Measurements from ENCODE around the gene JPH3. TPM values are rescaled to one million over a fixed set of nuclear protein-coding genes. Genes with fewer than 3 reads are reported as not detected.

JPH3 gene
- total and polyA plus RNA-seq, 10 of the 15 experiments (the other 5 are each of a cell fraction or from before 2014, with no cell fraction given): 0.05 TPM; not detected in 9

- 95% methylated on average over 12 of the region's 12 CpGs for WGBS (ENCODE audit: insufficient coverage, insufficient replicate concordance, low lambda C conversion rate, missing lambda C conversion rate)
- ATAC-seq: no peak
- Histone ChIP-seq H3K27ac (ENCODE audit: control insufficient read depth, insufficient read depth) (no peak overlapping the region), H2AFZ (ENCODE audit: control insufficient read depth, low read depth, low read length) (no peak overlapping the region), H4K20me1 (ENCODE audit: control insufficient read depth, insufficient read depth) (no peaks in the 10 kb centered on the region), H3K79me2 (ENCODE audit: control insufficient read depth, insufficient read depth, low read length) (no peaks in the 10 kb centered on the region), H3K9ac (ENCODE audit: control insufficient read depth, insufficient read depth, low read length) (no peak overlapping the region), H3K9me3 (replicated peaks; ENCODE audit: control insufficient read depth, insufficient read depth, low read length) (no peaks in the 10 kb centered on the region), H3K4me3 (no peak overlapping the region), H3K4me1 (ENCODE audit: control insufficient read depth, insufficient read depth, low read length) (peaks cover 19% of the 10 kb centered on the region), H3K4me2 (ENCODE audit: control insufficient read depth, insufficient read depth) (no peak overlapping the region), H3K36me3 (ENCODE audit: control insufficient read depth in 2 of 2, insufficient read depth in 2 of 2, low read length in 1 of 2) (peaks cover 6 to 9% of the 10 kb centered on the region in 2 experiments; a peak in 3 of 4 replicates), H3K27me3 (replicated peaks in 1 of 2; ENCODE audit: control insufficient read depth in 2 of 2, insufficient read depth in 2 of 2, low read length in 1 of 2) (no peaks in the 10 kb centered on the region)
- BruUV-seq (replicated peaks): no TSS peak
- ChIA-PET RAD21 (ENCODE audit: unreplicated experiment) (no interaction called here), CTCF (no interaction called here), SMC1A (ENCODE audit: uncharacterized antibody, unreplicated experiment) (no interaction called here), POLR2A (no interaction called here)
- no peak for FAIRE-seq
- intact Hi-C loops (cut with micrococcal nuclease; ENCODE audit: unreplicated experiment) (no loop called here), in situ Hi-C loops (cut with MboI) (no loop called here)
- no peak for DNase-seq (ENCODE audit: low read depth, low spot score)
- no peak for TF ChIP-seq PBX3 (IDR thresholded peaks at IDR 0.05; ENCODE audit: insufficient replicate concordance, low read depth, low read length)
- TF ChIP-seq BRCA1 (IDR thresholded peaks at IDR 0.05; ENCODE audit: low read depth, low read length): no peak
- no peak for TF ChIP-seq FOS (IDR thresholded peaks at IDR 0.05; ENCODE audit: borderline replicate concordance, extremely low read depth, insufficient read length)
- no peak for TF ChIP-seq CUX1 (IDR thresholded peaks at IDR 0.05; ENCODE audit: insufficient replicate concordance, low read depth, low read length)
- TF ChIP-seq CREM (IDR thresholded peaks at IDR 0.05; ENCODE audit: low read depth): no peak
- no peak for TF ChIP-seq HCFC1 (IDR thresholded peaks at IDR 0.05; ENCODE audit: low read length)
- TF ChIP-seq EGR1 (IDR thresholded peaks at IDR 0.05; ENCODE audit: borderline replicate concordance in 1 of 2, low read depth in 2 of 2, low read length in 2 of 2): no peak
- TF ChIP-seq BMI1 (IDR thresholded peaks at IDR 0.05; ENCODE audit: borderline replicate concordance): no peak
- TF ChIP-seq SREBF2 (IDR thresholded peaks at IDR 0.05; ENCODE audit: low read length): no peak
- TF ChIP-seq SKIL (IDR thresholded peaks at IDR 0.05; ENCODE audit: low read depth, poor library complexity, severe bottlenecking): no peak
- TF ChIP-seq NR2C1 (IDR thresholded peaks at IDR 0.05): no peak
- TF ChIP-seq HDAC6 (IDR thresholded peaks at IDR 0.05; ENCODE audit: unreplicated experiment): no peak
- TF ChIP-seq ELK1 (IDR thresholded peaks at IDR 0.05; ENCODE audit: low read depth, low read length): no peak
- TF ChIP-seq NBN (IDR thresholded peaks at IDR 0.05): no peak
- TF ChIP-seq E2F4 (IDR thresholded peaks at IDR 0.05; ENCODE audit: low read depth, low read length): no peak
Measured at GRCh38 chr16:87695534-87695933, 93.2 kb downstream of the JPH3 start.

Data from GM12878 (cell line).